IMR-90 (cell line): ENCODE results near the gene NT5DC1. TPM values are rescaled to one million over a fixed set of nuclear protein-coding genes. Genes with fewer than 3 reads are reported as not detected.

Experiments
- ATAC-seq: fragments of 200-7000 bp; cut with Tn5 transposase; 2 replicates; pipeline ENCODE4 v1.9.1; 2020; ENCODE audit warnings: low read depth, mild to moderate bottlenecking, moderate library complexity
- BruUV-seq: library from RNA; stranded (reverse); fragments of 400-500 nt; replicated peaks from 2 replicates; lab custom pipeline; 2021; lab: Mats Ljungman, UMichigan
- CTCF ChIA-PET: fragments of 300-600 bp; formaldehyde crosslinking; extraction: SDS; loops from one replicate; lab custom pipeline; 2021; ENCODE audit warnings: antibody characterized with exemption; lab: Yijun Ruan, JAX
- POLR2A ChIA-PET: fragments of 300-600 bp; sonication (Branson Sonifier 250); formaldehyde crosslinking; loops from one replicate; lab custom pipeline; 2022; ENCODE audit warnings: antibody characterized with exemption; ENCODE audit not compliant: unreplicated experiment; lab: Charles Lee
- DNase-seq: peaks from one replicate; pipeline ENCODE4 v3.0.0; 2013
- H2AFZ ChIP-seq: replicated peaks from 2 replicates; pipeline ENCODE3; 2013; ENCODE audit warnings: low read length, mild to moderate bottlenecking; ENCODE audit not compliant: poor library complexity
- H2AK5ac ChIP-seq: 2 replicates; pipeline ENCODE4 v1.6.1; 2013; ENCODE audit warnings: low read depth, low read length, inconsistent platforms
- H2AK9ac ChIP-seq: replicated peaks from 2 replicates; pipeline ENCODE3; 2013; ENCODE audit warnings: mild to moderate bottlenecking, low read depth, low read length, moderate library complexity; ENCODE audit not compliant: poor library complexity
- H2BK120ac ChIP-seq: 2 replicates; pipeline ENCODE4 v1.6.1; 2013; ENCODE audit warnings: low read depth, low read length, inconsistent platforms
- H2BK15ac ChIP-seq: 3 replicates; pipeline ENCODE4 v1.6.1; 2013; ENCODE audit warnings: low read depth, low read length, inconsistent platforms
- H2BK20ac ChIP-seq: 2 replicates; pipeline ENCODE4 v1.6.1; 2013; ENCODE audit warnings: low read depth, mild to moderate bottlenecking, inconsistent platforms, low read length, moderate library complexity
- H2BK5ac ChIP-seq: 2 replicates; pipeline ENCODE4 v1.6.1; 2013; ENCODE audit warnings: mild to moderate bottlenecking, low read depth, low read length, inconsistent platforms; ENCODE audit not compliant: poor library complexity, severe bottlenecking
- H3K14ac ChIP-seq: replicated peaks from 2 replicates; pipeline ENCODE4 v1.6.1; 2013; ENCODE audit warnings: low read depth, low read length, inconsistent platforms
- H3K18ac ChIP-seq: 2 replicates; pipeline ENCODE4 v1.6.1; 2013; ENCODE audit warnings: low read depth, low read length, control low read depth
- H3K23ac ChIP-seq: 2 replicates; pipeline ENCODE4 v1.6.1; 2013; ENCODE audit warnings: low read depth, low read length, inconsistent platforms
- H3K27ac ChIP-seq: 2 replicates; pipeline ENCODE4 v1.5.1; 2013; ENCODE audit warnings: mild to moderate bottlenecking, control low read depth, low read length; ENCODE audit not compliant: insufficient read depth
- H3K27me3 ChIP-seq: 2 replicates; pipeline ENCODE4 v1.6.1; 2013; ENCODE audit warnings: low read length; ENCODE audit not compliant: control insufficient read depth, insufficient read depth
- H3K36me3 ChIP-seq: 2 replicates; pipeline ENCODE4 v1.6.1; 2013; ENCODE audit warnings: low read length, mixed read lengths; ENCODE audit not compliant: control insufficient read depth, insufficient read depth
- H3K4ac ChIP-seq: 2 replicates; pipeline ENCODE4 v1.6.1; 2013; ENCODE audit warnings: low read depth, low read length, inconsistent platforms
- H3K4me1 ChIP-seq: 2 replicates; pipeline ENCODE4 v1.6.1; 2013; ENCODE audit warnings: low read length, mixed read lengths; ENCODE audit not compliant: control insufficient read depth, insufficient read depth
- H3K4me2 ChIP-seq: 2 replicates; pipeline ENCODE4 v1.6.1; 2013; ENCODE audit warnings: low read depth, mild to moderate bottlenecking, control low read depth, low read length, moderate library complexity
- H3K4me3 ChIP-seq: 2 replicates; pipeline ENCODE4 v1.5.1; 2013; ENCODE audit warnings: low read depth, mild to moderate bottlenecking, control low read depth, low read length, moderate library complexity; ENCODE audit not compliant: insufficient read depth
- H3K56ac ChIP-seq: 2 replicates; pipeline ENCODE4 v1.6.1; 2013; ENCODE audit warnings: low read length, inconsistent platforms; ENCODE audit not compliant: insufficient read depth; ENCODE audit errors: extremely low read depth
- H3K79me1 ChIP-seq, 2 experiments: 2 replicates each; pipeline ENCODE4 v1.6.1; 2013; ENCODE audit warnings: low read length in 2 of 2, inconsistent platforms in 1 of 2, low read depth in 1 of 2
- H3K9ac ChIP-seq: 2 replicates; pipeline ENCODE4 v1.6.1; 2013; ENCODE audit warnings: low read depth, low read length, control low read depth
- H3K9me1 ChIP-seq: 2 replicates; pipeline ENCODE4 v1.6.1; 2013; ENCODE audit warnings: low read length, inconsistent platforms; ENCODE audit not compliant: insufficient read depth
- H3K9me3 ChIP-seq: 2 replicates; pipeline ENCODE4 v1.6.1; 2013; ENCODE audit warnings: low read length; ENCODE audit not compliant: control insufficient read depth, insufficient read depth
- H4K20me1 ChIP-seq: 2 replicates; pipeline ENCODE4 v1.6.1; 2013; ENCODE audit warnings: low read length, inconsistent platforms; ENCODE audit not compliant: insufficient read depth
- H4K5ac ChIP-seq: 2 replicates; pipeline ENCODE4 v1.6.1; 2013; ENCODE audit warnings: mild to moderate bottlenecking, low read depth, low read length, control low read depth
- H4K8ac ChIP-seq, 2 experiments: 2 replicates each; pipeline ENCODE4 v1.6.1; 2013; ENCODE audit warnings: low read depth in 2 of 2, low read length in 2 of 2, control low read depth in 1 of 2, inconsistent platforms in 1 of 2
- H4K91ac ChIP-seq: 2 replicates; pipeline ENCODE4 v1.6.1; 2013; ENCODE audit warnings: low read depth, low read length, inconsistent platforms; ENCODE audit not compliant: insufficient read depth
- CEBPB ChIP-seq: IDR thresholded peaks from 2 replicates; pipeline ENCODE4 v1.6.1; 2012; ENCODE audit warnings: low read depth, low read length, improper control_type of control experiment
- CTCF ChIP-seq: conservative IDR thresholded peaks from 2 replicates; pipeline ENCODE4 v1.5.1; 2012; ENCODE audit warnings: mild to moderate bottlenecking, low read depth, low read length, improper control_type of control experiment
- FOS ChIP-seq: fragments of 150-350 bp; IDR thresholded peaks from 2 replicates; pipeline ENCODE4 v1.6.1; 2016; ENCODE audit warnings: low read depth, low read length
- NFE2L2 ChIP-seq: fragments of 150-350 bp; IDR thresholded peaks from 2 replicates; pipeline ENCODE4 v1.6.1; 2016; ENCODE audit warnings: low read depth, mild to moderate bottlenecking, low read length
- WGBS, 2 experiments: methylation state at CpG; one replicate each; pipeline versions ENCODE4 v1.1.5 to v1.1.7; 2013; ENCODE audit warnings: missing lambda C conversion rate in 2 of 2; ENCODE audit not compliant: insufficient read length in 1 of 2; ENCODE audit errors: extremely low coverage in 2 of 2; 5-methylcytosine and 5-hydroxymethylcytosine counted together
- dilution Hi-C: fragments of 300-500 bp; cut with HindIII; formaldehyde crosslinking; loops from one replicate; pipeline ENCODE4 v1.14.3; 2018; ENCODE audit warnings: low sequenced_read_pairs; ENCODE audit not compliant: unreplicated experiment
- in situ Hi-C: fragments of 300-500 bp; cut with MboI; formaldehyde crosslinking; loops from 3 replicates; pipeline ENCODE4 v1.14.3; 2019; ENCODE audit warnings: low sequenced_read_pairs, inconsistent platforms, mixed read lengths
- intact Hi-C: fragments of 100-400 bp; cut with micrococcal nuclease; formaldehyde crosslinking; loops from 2 replicates; pipeline ENCODE4 v1.10.0; 2022
- polyA plus RNA-seq, 3 experiments: library from polyadenylated mRNA; depleted of rRNA; stranded (reverse); fragments of >200 nt; gene quantifications; 2 replicates each; pipeline ENCODE4 v1.2.3, GENCODE V29; 2012; ENCODE audit warnings: low replicate concordance in 1 of 3
- total RNA-seq: library from RNA; depleted of rRNA; stranded (reverse); fragments of >200 nt; gene quantifications from 2 replicates; pipeline ENCODE4 v1.2.3, GENCODE V29; 2012

The NT5DC1 gene
- total and polyA plus RNA-seq, 2 of the 4 experiments (the other 2 are of a cell fraction) = 11.7 to 16.8 TPM

- no peak overlapping the region for H3K4me2 ChIP-seq
- no peak overlapping the region for H3K56ac ChIP-seq
- H2BK120ac ChIP-seq = no peak overlapping the region
- peak overlapping the region; percentile 27 for H2BK5ac ChIP-seq
- H3K9me3 ChIP-seq = no peaks in the 10 kb centered on the region; the same call in 1 of the 2 replicates
- ATAC-seq (no peak), DNase-seq (no peak)
- no peak overlapping the region for H2AK5ac ChIP-seq
- H4K5ac ChIP-seq = peak overlapping the region; percentile 68; the same call in 1 of the 2 replicates
- peaks cover 13% of the 10 kb centered on the region for H3K4me1 ChIP-seq
- H3K14ac ChIP-seq = no peak overlapping the region
- BruUV-seq = no TSS peak
- in situ Hi-C loops = no loop called here
- H3K18ac ChIP-seq = peak overlapping the region; percentile 91; the same call in 1 of the 2 replicates
- intact Hi-C loops = loop anchor here (10.0 kb wide), 2 partner anchors 605 to 1345 kb away; no protein-coding TSS in a partner anchor
- WGBS, 2 experiments = no CpG with 5 or more reads among the region's 2 CpGs
- H2BK20ac ChIP-seq = peak overlapping the region; percentile 32; the same call in 1 of the 2 replicates
- no peaks in the 10 kb centered on the region for H3K36me3 ChIP-seq
- 0 out of 4 replicates have a peak, but pooled peaks cover 0 to 4% of the 10 kb centered on the region in 2 experiments for H3K79me1 ChIP-seq
- H3K9me1 ChIP-seq = peaks cover 6% of the 10 kb centered on the region
- no peak overlapping the region for H2AK9ac ChIP-seq
- no peak for TF ChIP-seq FOS
- TF ChIP-seq CTCF = no peak
- no peak for TF ChIP-seq CEBPB
- no peak for TF ChIP-seq NFE2L2
- peak overlapping the region; percentile 66; the same call in 1 of the 3 replicates for H2BK15ac ChIP-seq
- no peak overlapping the region for H3K9ac ChIP-seq
- no peaks in the 10 kb centered on the region for H4K20me1 ChIP-seq
- 0 out of 2 replicates have a peak overlapping the region, but pooled peaks have one; percentile 33 for H3K23ac ChIP-seq
- H2AFZ ChIP-seq = no peak overlapping the region
- H3K4ac ChIP-seq = no peak overlapping the region
- no peak overlapping the region for H3K27ac ChIP-seq
- no peak overlapping the region for H3K4me3 ChIP-seq
- CTCF ChIA-PET = no interaction called here
- peak overlapping the region in 1 of 2 experiments; percentile 52; a peak in 1 of 4 replicates for H4K8ac ChIP-seq
- POLR2A ChIA-PET = no interaction called here
- H3K27me3 ChIP-seq = no peaks in the 10 kb centered on the region
- dilution Hi-C loops = no loop called here
- no peak overlapping the region for H4K91ac ChIP-seq
Observed at GRCh38 chr6:116090251-116090650, 10.4 kb upstream of the NT5DC1 start.
